ENCODE data around the gene MAT2B.

Gene MAT2B

GRCh38 chr5:163567811-163568210 lies 62.4 kb downstream of the MAT2B start:
- TF ChIP-seq SUZ12 (IDR thresholded peaks at IDR 0.05; ENCODE audit: extremely low read depth, insufficient read depth, insufficient read length) (no peak), YY1 (IDR thresholded peaks at IDR 0.05; ENCODE audit: insufficient read depth, insufficient read length) (no peak), ZNF274 (IDR thresholded peaks at IDR 0.05; ENCODE audit: low read depth, low read length) (no peak)
- Histone ChIP-seq H3K27me3 (ENCODE audit: insufficient read depth, insufficient read length) (peaks cover 21% of the 10 kb centered on the region), H3K9ac (ENCODE audit: insufficient read length, low read depth) (no peak overlapping the region), H3K9me3 (ENCODE audit: insufficient read depth, low read length) (no peaks in the 10 kb centered on the region), H3K36me3 (ENCODE audit: insufficient read depth, insufficient read length, low read length) (no peaks in the 10 kb centered on the region), H3K4me3 (ENCODE audit: insufficient read length, low read depth) (no peak overlapping the region), H3K4me1 (ENCODE audit: insufficient read depth, insufficient read length) (peaks cover 4% of the 10 kb centered on the region)
- DNase-seq (ENCODE audit: low read depth, low spot score): no peak
